Adrenal gland (tissue), 5 donors: ENCODE data around the gene PALM2AKAP2.

Experiments used
- CTCF ChIP-seq, 6 experiments: fragments of 450-650 bp in 4 of 6; fragments of 200-600 bp in 2 of 6; sonication (generic) in 1 of 6; IDR thresholded peaks; 1 replicate in 5 of 6; 2 replicates in 1 of 6; pipeline versions ENCODE4 v1.5.1 to v1.8.0; 2016 to 2021; ENCODE audit warnings: antibody characterized with exemption in 6 of 6, mild to moderate bottlenecking in 2 of 6, moderate library complexity in 1 of 6
- POLR2A ChIP-seq, 2 donors: fragments of 450-650 bp; IDR thresholded peaks; one replicate each; pipeline ENCODE4 v1.6.1; 2017; ENCODE audit warnings: antibody characterized with exemption in 2 of 2, mild to moderate bottlenecking in 2 of 2, moderate library complexity in 1 of 2
- donor health status: DM: no; HTN: no; CAD: no.

GRCh38 chr9:109817146-109817845 lies 37.3 kb downstream of the PALM2AKAP2 start:
- no peak for TF ChIP-seq CTCF (IDR thresholded peaks at IDR 0.05)
- no peak for TF ChIP-seq POLR2A (IDR thresholded peaks at IDR 0.05)
